Measurements from ENCODE around the gene NRSN1.

DNA sequence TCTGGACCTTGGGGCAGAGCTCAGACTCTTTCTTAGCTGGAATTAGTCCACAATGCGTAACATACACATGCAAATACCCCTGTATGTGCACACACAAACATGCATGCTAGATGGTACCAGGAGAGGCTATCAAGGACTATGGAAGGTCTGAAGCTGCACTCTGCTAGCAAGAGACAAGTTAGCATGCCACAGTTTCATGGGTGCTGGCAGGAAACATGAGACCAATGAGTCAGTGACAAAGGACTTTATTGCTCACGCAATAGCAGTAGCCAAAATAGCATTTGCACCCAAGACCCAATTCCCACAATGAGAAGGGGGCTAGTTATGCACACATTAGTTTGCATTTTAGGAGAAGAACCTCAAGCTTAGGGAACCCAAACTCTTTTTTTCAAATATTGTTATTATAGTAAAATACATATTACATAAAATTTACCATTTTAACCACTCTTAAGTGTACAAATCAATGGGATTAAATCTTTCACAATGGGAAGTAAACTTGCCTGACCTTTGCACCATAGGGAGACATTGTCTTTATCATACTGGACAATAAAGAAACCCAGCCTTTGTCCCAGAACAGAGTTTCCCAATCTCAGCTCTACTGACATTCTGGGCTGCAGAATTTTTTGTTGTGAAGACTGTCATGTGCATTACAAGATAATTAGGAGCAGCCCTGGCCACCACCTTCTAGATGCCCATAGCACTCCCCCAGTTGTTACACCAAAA, 69.1 kb downstream of the NRSN1 start:
- TF ChIP-seq, protein P1, sequence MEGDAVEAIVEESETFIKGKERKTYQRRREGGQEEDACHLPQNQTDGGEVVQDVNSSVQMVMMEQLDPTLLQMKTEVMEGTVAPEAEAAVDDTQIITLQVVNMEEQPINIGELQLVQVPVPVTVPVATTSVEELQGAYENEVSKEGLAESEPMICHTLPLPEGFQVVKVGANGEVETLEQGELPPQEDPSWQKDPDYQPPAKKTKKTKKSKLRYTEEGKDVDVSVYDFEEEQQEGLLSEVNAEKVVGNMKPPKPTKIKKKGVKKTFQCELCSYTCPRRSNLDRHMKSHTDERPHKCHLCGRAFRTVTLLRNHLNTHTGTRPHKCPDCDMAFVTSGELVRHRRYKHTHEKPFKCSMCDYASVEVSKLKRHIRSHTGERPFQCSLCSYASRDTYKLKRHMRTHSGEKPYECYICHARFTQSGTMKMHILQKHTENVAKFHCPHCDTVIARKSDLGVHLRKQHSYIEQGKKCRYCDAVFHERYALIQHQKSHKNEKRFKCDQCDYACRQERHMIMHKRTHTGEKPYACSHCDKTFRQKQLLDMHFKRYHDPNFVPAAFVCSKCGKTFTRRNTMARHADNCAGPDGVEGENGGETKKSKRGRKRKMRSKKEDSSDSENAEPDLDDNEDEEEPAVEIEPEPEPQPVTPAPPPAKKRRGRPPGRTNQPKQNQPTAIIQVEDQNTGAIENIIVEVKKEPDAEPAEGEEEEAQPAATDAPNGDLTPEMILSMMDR (IDR thresholded peaks at IDR 0.05) = no peak
- no peak for TF ChIP-seq POLR2A (IDR thresholded peaks at IDR 0.05)

Data from body of pancreas (tissue), 4 donors.